GM12872 (cell line): Measurements from ENCODE around the gene DCDC1.

Source experiments
- CTCF ChIP-seq: IDR thresholded peaks from 3 replicates; pipeline ENCODE4 v1.5.1; 2011; ENCODE audit warnings: low read depth, mild to moderate bottlenecking, low read length, moderate library complexity; ENCODE audit not compliant: insufficient read depth

DCDC1 gene

GRCh38 chr11:30832831-30833230 is 536.7 kb downstream of the DCDC1 start:
- no peak for TF ChIP-seq CTCF

GRCh38 chr11:30830681-30831080 is 538.9 kb downstream of the DCDC1 start:
- no peak for TF ChIP-seq CTCF

GRCh38 chr11:30826911-30827310 is 542.6 kb downstream of the DCDC1 start:
- no peak for TF ChIP-seq CTCF

GRCh38 chr11:30825723-30826122 is 543.8 kb downstream of the DCDC1 start:
- no peak for TF ChIP-seq CTCF

- TF ChIP-seq CTCF = no peak
Observed at GRCh38 chr11:30823119-30823518, 546.4 kb downstream of the DCDC1 start.

- no peak for TF ChIP-seq CTCF
Observed at GRCh38 chr11:30821438-30821965, 548.0 kb downstream of the DCDC1 start.

- TF ChIP-seq CTCF = no peak
Observed at GRCh38 chr11:30818721-30819120, 550.8 kb downstream of the DCDC1 start.
